ENCODE data around the gene ACVR1. TPM values are rescaled to one million over a fixed set of nuclear protein-coding genes. Genes with fewer than 3 reads are reported as not detected.

Gene ACVR1
- total RNA-seq, 1 experiment from 2014 or later, result 71.3 TPM

DNA sequence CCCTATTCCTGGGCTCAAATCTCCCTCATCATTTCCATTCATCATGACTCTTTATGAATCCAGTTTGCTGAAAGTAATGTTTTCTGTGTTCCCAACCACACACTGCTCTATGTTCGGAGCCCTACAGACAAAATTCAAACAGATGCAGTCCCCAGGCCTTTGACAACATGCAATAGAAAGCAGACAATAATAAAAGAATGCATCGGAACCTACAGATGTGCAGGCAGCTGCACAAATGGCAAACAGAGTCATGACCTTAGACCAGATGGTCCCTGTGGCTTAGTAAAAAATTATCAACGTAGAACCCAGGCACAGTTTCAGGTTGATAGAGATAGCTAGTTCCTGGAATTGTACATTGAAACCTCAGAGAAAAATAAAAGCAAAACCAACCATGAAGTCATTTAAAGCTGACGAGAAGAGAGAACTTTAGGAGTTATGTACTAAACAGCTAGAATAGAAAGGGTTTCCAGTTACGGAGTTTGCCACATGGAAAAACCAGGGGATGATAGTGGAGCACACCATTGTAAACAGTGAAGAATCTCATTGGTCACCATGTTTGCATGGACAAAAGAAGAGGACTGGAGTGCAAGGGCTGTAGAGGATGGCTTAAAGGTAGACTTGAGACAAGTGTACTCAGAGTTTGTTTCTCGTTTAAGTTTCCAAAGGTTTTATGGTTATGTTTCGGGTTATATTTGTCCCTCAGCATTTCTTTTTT, 23.2 kb upstream of the ACVR1 start:
- peaks cover 29% of the 10 kb centered on the region for H3K4me1 Mint-ChIP-seq (ENCODE audit: low read depth, unreplicated experiment)
- TF ChIP-seq, protein P1, sequence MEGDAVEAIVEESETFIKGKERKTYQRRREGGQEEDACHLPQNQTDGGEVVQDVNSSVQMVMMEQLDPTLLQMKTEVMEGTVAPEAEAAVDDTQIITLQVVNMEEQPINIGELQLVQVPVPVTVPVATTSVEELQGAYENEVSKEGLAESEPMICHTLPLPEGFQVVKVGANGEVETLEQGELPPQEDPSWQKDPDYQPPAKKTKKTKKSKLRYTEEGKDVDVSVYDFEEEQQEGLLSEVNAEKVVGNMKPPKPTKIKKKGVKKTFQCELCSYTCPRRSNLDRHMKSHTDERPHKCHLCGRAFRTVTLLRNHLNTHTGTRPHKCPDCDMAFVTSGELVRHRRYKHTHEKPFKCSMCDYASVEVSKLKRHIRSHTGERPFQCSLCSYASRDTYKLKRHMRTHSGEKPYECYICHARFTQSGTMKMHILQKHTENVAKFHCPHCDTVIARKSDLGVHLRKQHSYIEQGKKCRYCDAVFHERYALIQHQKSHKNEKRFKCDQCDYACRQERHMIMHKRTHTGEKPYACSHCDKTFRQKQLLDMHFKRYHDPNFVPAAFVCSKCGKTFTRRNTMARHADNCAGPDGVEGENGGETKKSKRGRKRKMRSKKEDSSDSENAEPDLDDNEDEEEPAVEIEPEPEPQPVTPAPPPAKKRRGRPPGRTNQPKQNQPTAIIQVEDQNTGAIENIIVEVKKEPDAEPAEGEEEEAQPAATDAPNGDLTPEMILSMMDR (IDR thresholded peaks at IDR 0.05; ENCODE audit: unreplicated experiment), result no peak
- no peak overlapping the region for H3K4me3 Mint-ChIP-seq (ENCODE audit: low read depth, unreplicated experiment)
- no peaks in the 10 kb centered on the region for H3K36me3 Mint-ChIP-seq (ENCODE audit: insufficient read depth, unreplicated experiment)
- intact Hi-C loops (cut with micrococcal nuclease; ENCODE audit: unreplicated experiment), result no loop called here
- H3K27me3 Mint-ChIP-seq (ENCODE audit: unreplicated experiment), result no peaks in the 10 kb centered on the region
- DNase-seq, result no peak
- no peaks in the 10 kb centered on the region for H3K9me3 Mint-ChIP-seq (ENCODE audit: low read depth, unreplicated experiment)
- no TSS peak for BruUV-seq (replicated peaks)
- H3K27ac Mint-ChIP-seq (ENCODE audit: unreplicated experiment), result no peak overlapping the region
- CTCF ChIA-PET, result interaction anchor here (0.6 to 0.8 kb wide), 2 partner anchors 112 to 284 kb away, joined by 3 to 4 read pairs; no protein-coding TSS in a partner anchor

DNA sequence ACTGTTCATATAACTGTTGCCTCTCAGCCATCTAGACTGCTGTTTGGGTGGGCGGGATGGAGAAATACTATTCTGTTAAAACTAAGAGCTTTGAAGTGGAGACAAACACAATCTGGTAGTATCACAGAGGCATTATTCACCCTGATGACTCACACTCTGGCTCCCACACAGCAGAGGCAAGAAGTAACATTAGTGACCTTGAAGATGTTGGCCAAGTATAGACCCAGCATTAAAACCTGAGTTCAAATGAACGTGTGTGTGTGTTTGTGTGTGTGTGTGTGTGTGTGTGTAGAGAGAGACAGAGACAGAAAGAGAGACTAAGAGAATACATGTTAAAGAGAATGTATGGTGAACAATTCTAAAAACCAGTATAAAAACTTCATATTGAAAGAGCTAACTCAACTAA, 22.5 kb upstream of the ACVR1 start:
- Mint-ChIP-seq H3K4me3 (ENCODE audit: low read depth, unreplicated experiment) (no peak overlapping the region), H3K4me1 (ENCODE audit: low read depth, unreplicated experiment) (peaks cover 29% of the 10 kb centered on the region), H3K27ac (ENCODE audit: unreplicated experiment) (no peak overlapping the region), H3K36me3 (ENCODE audit: insufficient read depth, unreplicated experiment) (no peaks in the 10 kb centered on the region), H3K9me3 (ENCODE audit: low read depth, unreplicated experiment) (no peaks in the 10 kb centered on the region), H3K27me3 (ENCODE audit: unreplicated experiment) (no peaks in the 10 kb centered on the region)
- peak; percentile 27 for DNase-seq
- intact Hi-C loops (cut with micrococcal nuclease; ENCODE audit: unreplicated experiment), result no loop called here
- TF ChIP-seq, protein P1 (IDR thresholded peaks at IDR 0.05; ENCODE audit: unreplicated experiment), result no peak
- CTCF ChIA-PET, result interaction anchor here (0.6 to 1.2 kb wide), 5 partner anchors 22 to 337 kb away, joined by 3 to 4 read pairs (median 4); partner anchors contain the start of gene ACVR1
- no TSS peak for BruUV-seq (replicated peaks)

DNA sequence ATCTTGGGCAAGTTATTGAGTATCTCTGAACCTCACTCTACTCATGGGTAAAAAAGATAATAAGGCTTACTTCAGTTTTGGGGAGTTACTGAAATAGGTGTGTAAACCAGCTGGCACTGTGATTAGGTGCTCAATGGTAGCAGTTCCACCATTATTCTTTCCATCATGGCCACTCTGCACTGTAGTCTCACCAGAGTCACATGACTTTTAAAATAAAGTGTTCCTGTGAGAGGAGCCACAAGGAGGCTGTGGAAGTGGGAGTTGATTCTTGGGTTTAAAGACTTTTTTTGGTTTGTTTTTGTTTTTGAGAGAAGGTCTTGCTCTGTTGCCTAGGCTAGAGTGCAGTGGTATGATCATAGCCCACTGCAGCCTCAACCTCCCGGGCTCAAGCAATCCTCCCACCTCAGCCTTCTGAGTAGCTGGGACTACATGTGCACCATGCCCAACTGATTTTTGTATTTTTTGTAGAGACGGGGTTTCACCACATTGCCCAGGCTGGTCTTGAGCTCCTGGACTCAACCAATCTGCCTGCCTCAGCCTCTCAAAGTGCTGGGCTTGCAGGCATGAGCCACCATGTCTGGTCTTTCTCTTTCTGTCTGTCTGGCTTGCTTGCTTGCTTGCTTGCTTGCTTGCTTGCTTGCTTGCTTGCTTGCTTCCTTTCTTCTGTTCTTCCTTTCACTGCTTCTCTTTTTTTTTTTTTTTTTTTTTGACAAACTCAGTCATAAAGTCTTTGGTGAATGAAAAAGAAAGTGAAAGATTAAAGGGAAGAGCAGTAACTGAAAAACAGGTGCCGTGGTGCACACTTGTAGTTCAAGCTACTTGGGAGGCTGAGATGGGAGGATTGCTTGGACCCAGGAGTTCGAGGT, 21.2 kb upstream of the ACVR1 start:
- Mint-ChIP-seq H3K4me3 (ENCODE audit: low read depth, unreplicated experiment) (no peak overlapping the region), H3K9me3 (ENCODE audit: low read depth, unreplicated experiment) (no peaks in the 10 kb centered on the region), H3K27ac (ENCODE audit: unreplicated experiment) (peak overlapping the region; percentile 0), H3K36me3 (ENCODE audit: insufficient read depth, unreplicated experiment) (no peaks in the 10 kb centered on the region), H3K4me1 (ENCODE audit: low read depth, unreplicated experiment) (peaks cover 29% of the 10 kb centered on the region), H3K27me3 (ENCODE audit: unreplicated experiment) (no peaks in the 10 kb centered on the region)
- CTCF ChIA-PET, result interaction anchor here (0.7 to 1.2 kb wide), 3 partner anchors 21 to 1146 kb away, joined by 3 to 4 read pairs (median 3); partner anchors contain the start of gene ACVR1
- intact Hi-C loops (cut with micrococcal nuclease; ENCODE audit: unreplicated experiment), result no loop called here
- no TSS peak for BruUV-seq (replicated peaks)
- TF ChIP-seq, protein P1 (IDR thresholded peaks at IDR 0.05; ENCODE audit: unreplicated experiment), result no peak
- no peak for DNase-seq

- TF ChIP-seq, protein P1 (IDR thresholded peaks at IDR 0.05; ENCODE audit: unreplicated experiment), result no peak
- Mint-ChIP-seq H3K4me3 (ENCODE audit: low read depth, unreplicated experiment) (no peak overlapping the region), H3K27ac (ENCODE audit: unreplicated experiment) (no peak overlapping the region), H3K4me1 (ENCODE audit: low read depth, unreplicated experiment) (peaks cover 36% of the 10 kb centered on the region), H3K9me3 (ENCODE audit: low read depth, unreplicated experiment) (no peaks in the 10 kb centered on the region), H3K36me3 (ENCODE audit: insufficient read depth, unreplicated experiment) (no peaks in the 10 kb centered on the region), H3K27me3 (ENCODE audit: unreplicated experiment) (no peaks in the 10 kb centered on the region)
- intact Hi-C loops (cut with micrococcal nuclease; ENCODE audit: unreplicated experiment), result no loop called here
- BruUV-seq (replicated peaks), result no TSS peak
- no peak for DNase-seq
- CTCF ChIA-PET, result interaction anchor here (0.6 kb wide), 1 partner anchor 21 kb away, joined by 5 read pairs; no protein-coding TSS in a partner anchor
Observed at GRCh38 chr2:157895531-157895930, 19.4 kb upstream of the ACVR1 start.

All from Calu3 (cell line).